Ascending aorta (tissue), 2 donors: ENCODE measurements around the gene FBXL13. TPM values are rescaled to one million over a fixed set of nuclear protein-coding genes. Genes with fewer than 3 reads are reported as not detected.
"Not testable (repeated sequence)": the region's sequence is repeated elsewhere in the genome, so short reads cannot be mapped to it uniquely, and the experiment has no call there.

Experiments used
- DNase-seq, 2 donors: peaks; one replicate each; pipeline ENCODE4 v3.0.0-alpha.2; 2019; ENCODE audit warnings: low spot score in 2 of 2
- H3K27ac ChIP-seq, 2 donors: fragments of 200-600 bp; sonication (generic); one replicate each; pipeline ENCODE4 v1.5.1; 2016 to 2017; ENCODE audit warnings: mild to moderate bottlenecking in 1 of 2
- H3K27me3 ChIP-seq: fragments of 200-600 bp; sonication (generic); one replicate; pipeline ENCODE4 v1.5.1; 2017
- H3K36me3 ChIP-seq, 2 donors: fragments of 200-600 bp; sonication (generic); one replicate each; pipeline ENCODE4 v1.5.1; 2016
- H3K4me1 ChIP-seq, 2 donors: fragments of 200-600 bp; sonication (generic); one replicate each; pipeline ENCODE4 v1.5.1; 2016 to 2017; ENCODE audit warnings: mild to moderate bottlenecking in 1 of 2
- H3K4me3 ChIP-seq, 2 donors: fragments of 200-600 bp; sonication (generic); one replicate each; pipeline ENCODE4 v1.5.1; 2016 to 2017; ENCODE audit warnings: mild to moderate bottlenecking in 1 of 2
- H3K9me3 ChIP-seq, 2 donors: fragments of 200-600 bp; sonication (generic); one replicate each; pipeline ENCODE4 v1.5.1; 2016
- intact Hi-C: fragments of 100-400 bp; cut with DNase I; formaldehyde crosslinking; loops from one replicate; pipeline ENCODE4 v1.15.1; 2023
- total RNA-seq: library from RNA; depleted of rRNA; stranded (reverse); fragments of >200 nt; gene quantifications from one replicate; pipeline ENCODE4 v1.1.0, GENCODE V29; 2016
- TF ChIP-seq, protein P1 (sequence below), 3 experiments: fragments of 200-600 bp in 2 of 3; fragments of 450-650 bp in 1 of 3; sonication (generic) in 2 of 3; IDR thresholded peaks; one replicate each; pipeline ENCODE4 v1.5.1; 2016 to 2019; ENCODE audit warnings: antibody characterized with exemption in 3 of 3, mild to moderate bottlenecking in 1 of 3, moderate library complexity in 1 of 3

Gene FBXL13
- total RNA-seq, 1 donor from 2014 or later = 0.75 TPM

DNA sequence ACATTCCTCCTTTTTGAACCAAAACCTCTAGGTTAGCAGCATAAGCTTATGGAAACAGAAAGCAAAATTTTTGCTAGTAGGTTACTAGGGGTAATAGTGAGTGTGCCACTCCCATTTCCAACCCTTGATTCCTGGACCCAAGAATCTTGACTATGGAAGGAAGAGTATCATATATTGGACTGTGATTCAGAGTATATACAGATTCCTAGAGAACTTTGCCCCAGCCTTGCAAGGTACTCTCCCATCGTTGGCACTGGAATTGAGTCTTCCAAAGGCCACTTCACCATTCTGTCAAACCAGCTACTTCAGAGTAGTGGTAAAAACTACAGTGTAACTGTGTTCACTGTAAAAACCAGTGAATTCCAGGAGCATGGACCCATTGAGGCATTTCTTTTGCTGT lies 92.4 kb downstream of the FBXL13 start:
- Histone ChIP-seq H3K27me3 (no peaks in the 10 kb centered on the region), H3K9me3 (peaks cover 0 to 10% of the 10 kb centered on the region in 2 donors), H3K4me1 (peaks cover 5 to 20% of the 10 kb centered on the region in 2 donors), H3K4me3 (no peak overlapping the region), H3K27ac (no peak overlapping the region), H3K36me3 (no peaks in the 10 kb centered on the region)
- TF ChIP-seq, protein P1, sequence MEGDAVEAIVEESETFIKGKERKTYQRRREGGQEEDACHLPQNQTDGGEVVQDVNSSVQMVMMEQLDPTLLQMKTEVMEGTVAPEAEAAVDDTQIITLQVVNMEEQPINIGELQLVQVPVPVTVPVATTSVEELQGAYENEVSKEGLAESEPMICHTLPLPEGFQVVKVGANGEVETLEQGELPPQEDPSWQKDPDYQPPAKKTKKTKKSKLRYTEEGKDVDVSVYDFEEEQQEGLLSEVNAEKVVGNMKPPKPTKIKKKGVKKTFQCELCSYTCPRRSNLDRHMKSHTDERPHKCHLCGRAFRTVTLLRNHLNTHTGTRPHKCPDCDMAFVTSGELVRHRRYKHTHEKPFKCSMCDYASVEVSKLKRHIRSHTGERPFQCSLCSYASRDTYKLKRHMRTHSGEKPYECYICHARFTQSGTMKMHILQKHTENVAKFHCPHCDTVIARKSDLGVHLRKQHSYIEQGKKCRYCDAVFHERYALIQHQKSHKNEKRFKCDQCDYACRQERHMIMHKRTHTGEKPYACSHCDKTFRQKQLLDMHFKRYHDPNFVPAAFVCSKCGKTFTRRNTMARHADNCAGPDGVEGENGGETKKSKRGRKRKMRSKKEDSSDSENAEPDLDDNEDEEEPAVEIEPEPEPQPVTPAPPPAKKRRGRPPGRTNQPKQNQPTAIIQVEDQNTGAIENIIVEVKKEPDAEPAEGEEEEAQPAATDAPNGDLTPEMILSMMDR (IDR thresholded peaks at IDR 0.05) = no peak
- no peak for DNase-seq
- intact Hi-C loops = no loop called here

DNA sequence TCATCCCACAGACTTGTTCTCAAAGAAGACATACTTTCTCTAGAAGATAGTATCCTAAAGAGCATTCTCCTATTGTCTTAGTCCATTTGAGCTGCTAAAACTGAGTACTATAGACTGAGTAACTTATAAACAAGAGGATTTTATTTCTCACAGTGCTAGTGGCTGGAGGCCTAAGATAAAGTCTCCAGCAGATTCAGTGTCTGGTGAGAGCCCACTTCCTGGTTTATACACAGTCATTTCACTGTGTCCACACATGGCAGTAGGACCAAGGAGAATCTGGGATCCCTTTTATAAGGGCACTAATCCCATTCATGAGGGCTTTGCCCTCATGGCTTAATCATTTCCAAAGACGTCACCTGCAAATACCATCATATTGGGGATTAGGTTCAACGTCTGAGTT lies 93.1 kb downstream of the FBXL13 start:
- Histone ChIP-seq H3K27ac (no peak overlapping the region), H3K4me3 (no peak overlapping the region), H3K9me3 (peaks cover 0 to 10% of the 10 kb centered on the region in 2 donors), H3K4me1 (peaks cover 5 to 20% of the 10 kb centered on the region in 2 donors), H3K36me3 (no peaks in the 10 kb centered on the region), H3K27me3 (no peaks in the 10 kb centered on the region)
- TF ChIP-seq, protein P1 (IDR thresholded peaks at IDR 0.05) = no peak
- DNase-seq = no peak
- intact Hi-C loops = no loop called here

DNA sequence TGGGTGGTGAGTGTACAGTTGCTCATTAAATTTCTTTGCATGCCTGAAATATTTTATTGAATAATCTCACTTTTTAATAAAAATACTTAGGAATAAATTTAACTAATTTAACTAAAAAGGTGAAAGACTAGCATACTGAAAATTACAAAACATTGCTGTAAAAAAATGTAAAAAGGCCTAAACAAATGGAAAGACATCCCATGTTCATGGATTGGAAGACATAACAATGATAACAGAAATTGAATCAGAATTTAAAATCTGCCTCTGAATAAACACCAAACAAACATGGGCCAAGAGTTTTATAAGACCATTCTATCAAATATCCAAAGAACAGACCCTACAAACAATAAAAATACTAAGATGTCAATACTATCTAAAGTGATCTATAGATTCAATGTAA lies 94.9 kb downstream of the FBXL13 start:
- Histone ChIP-seq H3K4me3 (no peak overlapping the region), H3K27ac (no peak overlapping the region), H3K4me1 (peaks cover 0 to 5% of the 10 kb centered on the region in 2 donors), H3K9me3 (peaks cover 0 to 10% of the 10 kb centered on the region in 2 donors), H3K27me3 (no peaks in the 10 kb centered on the region), H3K36me3 (no peaks in the 10 kb centered on the region)
- TF ChIP-seq, protein P1 (IDR thresholded peaks at IDR 0.05) = no peak
- intact Hi-C loops = no loop called here
- DNase-seq = no peak

GRCh38 chr7:102978284-102978683 lies 96.3 kb downstream of the FBXL13 start:
- Histone ChIP-seq H3K4me1 (peaks cover 0 to 4% of the 10 kb centered on the region in 2 donors), H3K9me3 (peaks cover 0 to 10% of the 10 kb centered on the region in 2 donors), H3K4me3 (no peak overlapping the region), H3K27ac (peak overlapping the region; percentile 52 to 67), H3K27me3 (no peaks in the 10 kb centered on the region), H3K36me3 (no peaks in the 10 kb centered on the region)
- intact Hi-C loops = no loop called here
- TF ChIP-seq, protein P1 (IDR thresholded peaks at IDR 0.05) = no peak
- peak; percentile 39 to 90 for DNase-seq

- H3K27ac ChIP-seq = peak overlapping the region in 1 of 2 donors; percentile 59
- DNase-seq, H3K36me3 ChIP-seq, H3K4me1 ChIP-seq, H3K27me3 ChIP-seq, H3K4me3 ChIP-seq, H3K9me3 ChIP-seq, intact Hi-C loops: not testable (repeated sequence)
Measured at GRCh38 chr7:102977586-102977985, 97.0 kb downstream of the FBXL13 start.

- DNase-seq = no peak
- Histone ChIP-seq H3K27me3 (no peaks in the 10 kb centered on the region), H3K27ac (no peak overlapping the region), H3K4me1 (peaks cover 0 to 4% of the 10 kb centered on the region in 2 donors), H3K4me3 (no peak overlapping the region), H3K9me3 (peaks cover 0 to 10% of the 10 kb centered on the region in 2 donors), H3K36me3 (no peaks in the 10 kb centered on the region)
- TF ChIP-seq, protein P1 (IDR thresholded peaks at IDR 0.05) = no peak
- intact Hi-C loops = no loop called here
Measured at GRCh38 chr7:102976493-102976892, 98.1 kb downstream of the FBXL13 start.
